IMR-90 (cell line): Measurements from ENCODE around the gene SVOPL. TPM values are rescaled to one million over a fixed set of nuclear protein-coding genes. Genes with fewer than 3 reads are reported as not detected.

ENCODE experiments used
- ATAC-seq: fragments of 200-7000 bp; cut with Tn5 transposase; 2 replicates; pipeline ENCODE4 v1.9.1; 2020; ENCODE audit warnings: low read depth, mild to moderate bottlenecking, moderate library complexity
- BruUV-seq: library from RNA; stranded (reverse); fragments of 400-500 nt; replicated peaks from 2 replicates; lab custom pipeline; 2021; lab: Mats Ljungman, UMichigan
- CTCF ChIA-PET: fragments of 300-600 bp; formaldehyde crosslinking; extraction: SDS; loops from one replicate; lab custom pipeline; 2021; ENCODE audit warnings: antibody characterized with exemption; lab: Yijun Ruan, JAX
- POLR2A ChIA-PET: fragments of 300-600 bp; sonication (Branson Sonifier 250); formaldehyde crosslinking; loops from one replicate; lab custom pipeline; 2022; ENCODE audit warnings: antibody characterized with exemption; ENCODE audit not compliant: unreplicated experiment; lab: Charles Lee
- DNase-seq: peaks from one replicate; pipeline ENCODE4 v3.0.0; 2013
- H2AFZ ChIP-seq: replicated peaks from 2 replicates; pipeline ENCODE3; 2013; ENCODE audit warnings: low read length, mild to moderate bottlenecking; ENCODE audit not compliant: poor library complexity
- H2AK5ac ChIP-seq: 2 replicates; pipeline ENCODE4 v1.6.1; 2013; ENCODE audit warnings: low read depth, low read length, inconsistent platforms
- H2AK9ac ChIP-seq: replicated peaks from 2 replicates; pipeline ENCODE3; 2013; ENCODE audit warnings: mild to moderate bottlenecking, low read depth, low read length, moderate library complexity; ENCODE audit not compliant: poor library complexity
- H2BK120ac ChIP-seq: 2 replicates; pipeline ENCODE4 v1.6.1; 2013; ENCODE audit warnings: low read depth, low read length, inconsistent platforms
- H2BK15ac ChIP-seq: 3 replicates; pipeline ENCODE4 v1.6.1; 2013; ENCODE audit warnings: low read depth, low read length, inconsistent platforms
- H2BK20ac ChIP-seq: 2 replicates; pipeline ENCODE4 v1.6.1; 2013; ENCODE audit warnings: low read depth, mild to moderate bottlenecking, inconsistent platforms, low read length, moderate library complexity
- H2BK5ac ChIP-seq: 2 replicates; pipeline ENCODE4 v1.6.1; 2013; ENCODE audit warnings: mild to moderate bottlenecking, low read depth, low read length, inconsistent platforms; ENCODE audit not compliant: poor library complexity, severe bottlenecking
- H3K14ac ChIP-seq: replicated peaks from 2 replicates; pipeline ENCODE4 v1.6.1; 2013; ENCODE audit warnings: low read depth, low read length, inconsistent platforms
- H3K18ac ChIP-seq: 2 replicates; pipeline ENCODE4 v1.6.1; 2013; ENCODE audit warnings: low read depth, low read length, control low read depth
- H3K23ac ChIP-seq: 2 replicates; pipeline ENCODE4 v1.6.1; 2013; ENCODE audit warnings: low read depth, low read length, inconsistent platforms
- H3K27ac ChIP-seq: 2 replicates; pipeline ENCODE4 v1.5.1; 2013; ENCODE audit warnings: mild to moderate bottlenecking, control low read depth, low read length; ENCODE audit not compliant: insufficient read depth
- H3K27me3 ChIP-seq: 2 replicates; pipeline ENCODE4 v1.6.1; 2013; ENCODE audit warnings: low read length; ENCODE audit not compliant: control insufficient read depth, insufficient read depth
- H3K36me3 ChIP-seq: 2 replicates; pipeline ENCODE4 v1.6.1; 2013; ENCODE audit warnings: low read length, mixed read lengths; ENCODE audit not compliant: control insufficient read depth, insufficient read depth
- H3K4ac ChIP-seq: 2 replicates; pipeline ENCODE4 v1.6.1; 2013; ENCODE audit warnings: low read depth, low read length, inconsistent platforms
- H3K4me1 ChIP-seq: 2 replicates; pipeline ENCODE4 v1.6.1; 2013; ENCODE audit warnings: low read length, mixed read lengths; ENCODE audit not compliant: control insufficient read depth, insufficient read depth
- H3K4me2 ChIP-seq: 2 replicates; pipeline ENCODE4 v1.6.1; 2013; ENCODE audit warnings: low read depth, mild to moderate bottlenecking, control low read depth, low read length, moderate library complexity
- H3K4me3 ChIP-seq: 2 replicates; pipeline ENCODE4 v1.5.1; 2013; ENCODE audit warnings: low read depth, mild to moderate bottlenecking, control low read depth, low read length, moderate library complexity; ENCODE audit not compliant: insufficient read depth
- H3K56ac ChIP-seq: 2 replicates; pipeline ENCODE4 v1.6.1; 2013; ENCODE audit warnings: low read length, inconsistent platforms; ENCODE audit not compliant: insufficient read depth; ENCODE audit errors: extremely low read depth
- H3K79me1 ChIP-seq, 2 experiments: 2 replicates each; pipeline ENCODE4 v1.6.1; 2013; ENCODE audit warnings: low read length in 2 of 2, inconsistent platforms in 1 of 2, low read depth in 1 of 2
- H3K9ac ChIP-seq: 2 replicates; pipeline ENCODE4 v1.6.1; 2013; ENCODE audit warnings: low read depth, low read length, control low read depth
- H3K9me1 ChIP-seq: 2 replicates; pipeline ENCODE4 v1.6.1; 2013; ENCODE audit warnings: low read length, inconsistent platforms; ENCODE audit not compliant: insufficient read depth
- H3K9me3 ChIP-seq: 2 replicates; pipeline ENCODE4 v1.6.1; 2013; ENCODE audit warnings: low read length; ENCODE audit not compliant: control insufficient read depth, insufficient read depth
- H4K20me1 ChIP-seq: 2 replicates; pipeline ENCODE4 v1.6.1; 2013; ENCODE audit warnings: low read length, inconsistent platforms; ENCODE audit not compliant: insufficient read depth
- H4K5ac ChIP-seq: 2 replicates; pipeline ENCODE4 v1.6.1; 2013; ENCODE audit warnings: mild to moderate bottlenecking, low read depth, low read length, control low read depth
- H4K8ac ChIP-seq, 2 experiments: 2 replicates each; pipeline ENCODE4 v1.6.1; 2013; ENCODE audit warnings: low read depth in 2 of 2, low read length in 2 of 2, control low read depth in 1 of 2, inconsistent platforms in 1 of 2
- H4K91ac ChIP-seq: 2 replicates; pipeline ENCODE4 v1.6.1; 2013; ENCODE audit warnings: low read depth, low read length, inconsistent platforms; ENCODE audit not compliant: insufficient read depth
- FOS ChIP-seq: fragments of 150-350 bp; IDR thresholded peaks from 2 replicates; pipeline ENCODE4 v1.6.1; 2016; ENCODE audit warnings: low read depth, low read length
- dilution Hi-C: fragments of 300-500 bp; cut with HindIII; formaldehyde crosslinking; loops from one replicate; pipeline ENCODE4 v1.14.3; 2018; ENCODE audit warnings: low sequenced_read_pairs; ENCODE audit not compliant: unreplicated experiment
- in situ Hi-C: fragments of 300-500 bp; cut with MboI; formaldehyde crosslinking; loops from 3 replicates; pipeline ENCODE4 v1.14.3; 2019; ENCODE audit warnings: low sequenced_read_pairs, inconsistent platforms, mixed read lengths
- intact Hi-C: fragments of 100-400 bp; cut with micrococcal nuclease; formaldehyde crosslinking; loops from 2 replicates; pipeline ENCODE4 v1.10.0; 2022
- polyA plus RNA-seq, 3 experiments: library from polyadenylated mRNA; depleted of rRNA; stranded (reverse); fragments of >200 nt; gene quantifications; 2 replicates each; pipeline ENCODE4 v1.2.3, GENCODE V29; 2012; ENCODE audit warnings: low replicate concordance in 1 of 3
- total RNA-seq: library from RNA; depleted of rRNA; stranded (reverse); fragments of >200 nt; gene quantifications from 2 replicates; pipeline ENCODE4 v1.2.3, GENCODE V29; 2012

Gene SVOPL
- total and polyA plus RNA-seq, 2 of the 4 experiments (the other 2 are of a cell fraction) = not detected

GRCh38 chr7:138670594-138670993, 30.6 kb downstream of the SVOPL start:
- CTCF ChIA-PET = no interaction called here
- TF ChIP-seq FOS = no peak

More at GRCh38 chr7:138670594-138670993, 30.6 kb downstream of the SVOPL start:
- no peaks in the 10 kb centered on the region for H3K9me1 ChIP-seq
- no peaks in the 10 kb centered on the region for H3K27me3 ChIP-seq
- H3K56ac ChIP-seq = no peak overlapping the region
- no peak overlapping the region for H4K8ac ChIP-seq
- H2BK120ac ChIP-seq = no peak overlapping the region
- H3K9me3 ChIP-seq = peaks cover 6% of the 10 kb centered on the region; the same call in 1 of the 2 replicates
- H3K36me3 ChIP-seq = no peaks in the 10 kb centered on the region
- no peak overlapping the region for H3K27ac ChIP-seq
- BruUV-seq = no TSS peak
- POLR2A ChIA-PET = no interaction called here
- H4K91ac ChIP-seq = no peak overlapping the region
- H2AFZ ChIP-seq = no peak overlapping the region
- no peak overlapping the region for H2BK5ac ChIP-seq
- no peak overlapping the region for H2BK20ac ChIP-seq
- no peaks in the 10 kb centered on the region for H3K4me1 ChIP-seq
- intact Hi-C loops = no loop called here
- dilution Hi-C loops = no loop called here
- no peak overlapping the region for H2BK15ac ChIP-seq
- H3K18ac ChIP-seq = no peak overlapping the region
- no peak overlapping the region for H3K4me3 ChIP-seq
- no peak overlapping the region for H3K23ac ChIP-seq
- H3K14ac ChIP-seq = no peak overlapping the region
- H2AK9ac ChIP-seq = no peak overlapping the region
- ATAC-seq (no peak), DNase-seq (no peak)
- no peaks in the 10 kb centered on the region for H3K79me1 ChIP-seq
- no peak overlapping the region for H3K4ac ChIP-seq
- no peak overlapping the region for H3K4me2 ChIP-seq
- H3K9ac ChIP-seq = no peak overlapping the region
- H4K5ac ChIP-seq = no peak overlapping the region
- H2AK5ac ChIP-seq = no peak overlapping the region
- in situ Hi-C loops = no loop called here
- no peaks in the 10 kb centered on the region for H4K20me1 ChIP-seq
